H1 (cell line): ENCODE data around the gene AQP2. TPM values are rescaled to one million over a fixed set of nuclear protein-coding genes. Genes with fewer than 3 reads are reported as not detected.

Experiments used
- CTCF ChIA-PET: fragments of 300-600 bp; sonication (Branson Sonifier 250); formaldehyde crosslinking; loops from one replicate; lab custom pipeline; 2021; ENCODE audit not compliant: partially characterized antibody; lab: Charles Lee
- POLR2A ChIA-PET: fragments of 300-600 bp; sonication (Branson Sonifier 250); formaldehyde crosslinking; loops from one replicate; lab custom pipeline; 2021; ENCODE audit warnings: inconsistent platforms; ENCODE audit not compliant: partially characterized antibody; lab: Charles Lee
- DNase-seq, 2 experiments: peaks; one replicate each; pipeline versions ENCODE4 v3.0.0 to v3.0.0-alpha.2; 2010 to 2022; ENCODE audit warnings: low spot score in 2 of 2, low read depth in 1 of 2, mixed read lengths in 1 of 2
- FAIRE-seq: peaks from 2 replicates; lab custom pipeline; 2011; peaks lifted over from hg19 to GRCh38; lab: Jason Lieb, UNC
- H2AFZ ChIP-seq: 2 replicates; pipeline ENCODE4 v1.8.1; 2012; ENCODE audit warnings: low read length, inconsistent platforms
- H2AK5ac ChIP-seq: 2 replicates; pipeline ENCODE4 v1.6.1; 2013; ENCODE audit warnings: low read depth, low read length
- H2BK120ac ChIP-seq: replicated peaks from 2 replicates; pipeline ENCODE3; 2013; ENCODE audit warnings: low read depth, low read length, inconsistent platforms
- H2BK12ac ChIP-seq: 2 replicates; pipeline ENCODE4 v1.6.1; 2013; ENCODE audit warnings: low read depth, low read length
- H2BK15ac ChIP-seq: 2 replicates; pipeline ENCODE4 v1.6.1; 2013; ENCODE audit warnings: low read length
- H2BK20ac ChIP-seq: 2 replicates; pipeline ENCODE4 v1.6.1; 2013; ENCODE audit warnings: low read length
- H2BK5ac ChIP-seq: 2 replicates; pipeline ENCODE4 v1.6.1; 2013; ENCODE audit warnings: low read depth, low read length
- H3K14ac ChIP-seq: 2 replicates; pipeline ENCODE4 v1.6.1; 2013; ENCODE audit warnings: inconsistent platforms; ENCODE audit not compliant: insufficient read length
- H3K18ac ChIP-seq: 2 replicates; pipeline ENCODE4 v1.6.1; 2013; ENCODE audit warnings: low read length; ENCODE audit errors: extremely low read depth
- H3K23ac ChIP-seq: 2 replicates; pipeline ENCODE4 v1.6.1; 2013; ENCODE audit warnings: inconsistent platforms; ENCODE audit not compliant: insufficient read length
- H3K23me2 ChIP-seq: 2 replicates; pipeline ENCODE4 v1.6.1; 2013; ENCODE audit warnings: low read depth, low read length
- H3K27ac ChIP-seq: 2 replicates; pipeline ENCODE4 v1.6.1; 2011; ENCODE audit warnings: low read depth, low read length, inconsistent platforms
- H3K27me3 ChIP-seq, 4 experiments: replicated peaks in 1 of 4; 1 replicate in 1 of 4; 2 replicates in 3 of 4; pipeline versions ENCODE4 v1.6.1 to v1.8.1; 2011 to 2013; ENCODE audit warnings: low read length in 3 of 4, mild to moderate bottlenecking in 3 of 4, inconsistent platforms in 2 of 4, mixed read lengths in 2 of 4, moderate library complexity in 1 of 4; ENCODE audit not compliant: control insufficient read depth in 3 of 4, insufficient read depth in 3 of 4; ENCODE audit errors: extremely low read depth in 1 of 4
- H3K36me3 ChIP-seq, 4 experiments: 2 replicates each; pipeline versions ENCODE4 v1.6.1 to v1.8.1; 2011 to 2013; ENCODE audit warnings: mild to moderate bottlenecking in 4 of 4, low read length in 3 of 4, moderate library complexity in 2 of 4, control low read depth in 1 of 4, inconsistent platforms in 1 of 4; ENCODE audit not compliant: insufficient read depth in 4 of 4, control insufficient read depth in 2 of 4
- H3K4ac ChIP-seq: replicated peaks from 2 replicates; pipeline ENCODE3; 2013; ENCODE audit warnings: low read length, low read depth, mixed read lengths, inconsistent platforms; ENCODE audit not compliant: insufficient read length
- H3K4me1 ChIP-seq, 4 experiments: replicated peaks in 1 of 4; 1 replicate in 1 of 4; 2 replicates in 3 of 4; pipeline versions ENCODE4 v1.6.1 to v1.8.1; 2011 to 2013; ENCODE audit warnings: low read length in 3 of 4, inconsistent platforms in 2 of 4, mixed read lengths in 1 of 4; ENCODE audit not compliant: insufficient read depth in 4 of 4, control insufficient read depth in 3 of 4
- H3K4me2 ChIP-seq, 2 experiments: 2 replicates each; pipeline versions ENCODE4 v1.6.1 to v1.8.1; 2011 to 2013; ENCODE audit warnings: low read depth in 2 of 2, low read length in 2 of 2, control low read depth in 1 of 2, inconsistent platforms in 1 of 2, mild to moderate bottlenecking in 1 of 2; ENCODE audit not compliant: insufficient read depth in 1 of 2
- H3K4me3 ChIP-seq, 4 experiments: fragments of 200-600, 300-600 bp in 1 of 4; sonication (generic), shearing (Covaris generic), sonication (Bioruptor Twin) in 1 of 4; 2 replicates each; pipeline versions ENCODE4 v1.5.1 to v1.8.1; 2011 to 2016; ENCODE audit warnings: low read length in 4 of 4, low read depth in 3 of 4, control low read depth in 2 of 4, inconsistent platforms in 2 of 4, mild to moderate bottlenecking in 2 of 4, mixed read lengths in 1 of 4, moderate library complexity in 1 of 4; ENCODE audit not compliant: insufficient read depth in 2 of 4; ENCODE audit errors: extremely low read depth in 1 of 4
- H3K56ac ChIP-seq: replicated peaks from 2 replicates; pipeline ENCODE3; 2013; ENCODE audit warnings: low read depth, mild to moderate bottlenecking, mixed read lengths, low read length, inconsistent platforms; ENCODE audit not compliant: insufficient read length
- H3K79me1 ChIP-seq: 2 replicates; pipeline ENCODE4 v1.6.1; 2013; ENCODE audit warnings: low read depth, low read length, control low read depth
- H3K79me2 ChIP-seq, 2 experiments: 2 replicates each; pipeline versions ENCODE4 v1.6.1 to v1.8.1; 2012 to 2013; ENCODE audit warnings: low read length in 2 of 2, mild to moderate bottlenecking in 2 of 2, inconsistent platforms in 1 of 2; ENCODE audit not compliant: insufficient read depth in 2 of 2, control insufficient read depth in 1 of 2
- H3K9ac ChIP-seq, 4 experiments: replicated peaks in 1 of 4; 1 replicate in 1 of 4; 2 replicates in 3 of 4; pipeline versions ENCODE4 v1.6.1 to v1.8.1; 2011 to 2013; ENCODE audit warnings: low read depth in 3 of 4, low read length in 3 of 4, control low read depth in 2 of 4, mild to moderate bottlenecking in 2 of 4, moderate library complexity in 2 of 4, inconsistent platforms in 1 of 4; ENCODE audit errors: extremely low read depth in 1 of 4
- H3K9me3 ChIP-seq, 2 experiments: 2 replicates each; pipeline versions ENCODE4 v1.6.1 to v1.8.1; 2012 to 2013; ENCODE audit warnings: mild to moderate bottlenecking in 2 of 2, moderate library complexity in 2 of 2, control low read depth in 1 of 2, inconsistent platforms in 1 of 2, low read depth in 1 of 2, low read length in 1 of 2, mixed read lengths in 1 of 2; ENCODE audit not compliant: insufficient read depth in 2 of 2
- H4K20me1 ChIP-seq, 2 experiments: replicated peaks in 1 of 2; 2 replicates each; pipeline versions ENCODE3 to v1.8.1; 2011 to 2013; ENCODE audit warnings: inconsistent platforms in 2 of 2, low read length in 2 of 2, mild to moderate bottlenecking in 1 of 2; ENCODE audit not compliant: insufficient read depth in 2 of 2, control insufficient read depth in 1 of 2
- H4K5ac ChIP-seq: 2 replicates; pipeline ENCODE4 v1.6.1; 2013; ENCODE audit warnings: low read length, low read depth, mixed read lengths, inconsistent platforms; ENCODE audit not compliant: insufficient read length
- H4K8ac ChIP-seq: 2 replicates; pipeline ENCODE4 v1.8.0; 2013; ENCODE audit warnings: mild to moderate bottlenecking, moderate library complexity, low read length, inconsistent platforms; ENCODE audit not compliant: insufficient read depth; ENCODE audit errors: extremely low read depth
- H4K91ac ChIP-seq: replicated peaks from 2 replicates; pipeline ENCODE3; 2013; ENCODE audit warnings: low read length, mixed read lengths, inconsistent platforms; ENCODE audit not compliant: insufficient read length
- CREB1 ChIP-seq: IDR thresholded peaks from 2 replicates; pipeline ENCODE4 v1.6.1; 2012; ENCODE audit warnings: inconsistent platforms
- HDAC6 ChIP-seq: IDR thresholded peaks from one replicate; pipeline ENCODE4 v1.7.1; 2012; ENCODE audit warnings: low read depth, mild to moderate bottlenecking, inconsistent platforms, low read length, moderate library complexity
- JUN ChIP-seq: IDR thresholded peaks from 2 replicates; pipeline ENCODE4 v1.6.1; 2011; ENCODE audit warnings: low read depth, mild to moderate bottlenecking, improper control_type of control experiment, low read length
- KDM4A ChIP-seq: IDR thresholded peaks from one replicate; pipeline ENCODE4 v1.7.1; 2012; ENCODE audit warnings: low read depth, mild to moderate bottlenecking, moderate library complexity, low read length, inconsistent platforms; ENCODE audit not compliant: severe bottlenecking
- NANOG ChIP-seq: IDR thresholded peaks from 2 replicates; pipeline ENCODE4 v1.6.1; 2011; ENCODE audit warnings: low read length, low read depth, mild to moderate bottlenecking, inconsistent platforms; ENCODE audit not compliant: insufficient read depth, poor library complexity, severe bottlenecking
- POLR2A ChIP-seq, 2 experiments: IDR thresholded peaks; 1 replicate in 1 of 2; 2 replicates in 1 of 2; pipeline ENCODE4 v1.6.1; 2011; ENCODE audit warnings: low read depth in 2 of 2, low read length in 2 of 2, mild to moderate bottlenecking in 2 of 2; ENCODE audit errors: control extremely low read depth in 1 of 2
- POU5F1 ChIP-seq: IDR thresholded peaks from 2 replicates; pipeline ENCODE4 v1.6.1; 2011; ENCODE audit warnings: low read depth, mild to moderate bottlenecking, low read length, moderate library complexity
- RAD21 ChIP-seq, 2 experiments: IDR thresholded peaks in 1 of 2; conservative IDR thresholded peaks in 1 of 2; 2 replicates each; pipeline ENCODE4 v1.6.1; 2011; ENCODE audit warnings: low read depth in 2 of 2, low read length in 2 of 2, improper control_type of control experiment in 1 of 2, inconsistent platforms in 1 of 2, mild to moderate bottlenecking in 1 of 2, moderate library complexity in 1 of 2
- SAP30 ChIP-seq: fragments of 300-600 bp; sonication (generic); IDR thresholded peaks from 2 replicates; pipeline ENCODE4 v1.7.1; 2012; ENCODE audit warnings: low read length, moderate library complexity, mild to moderate bottlenecking, inconsistent platforms; ENCODE audit not compliant: insufficient read depth, insufficient replicate concordance
- SIRT6 ChIP-seq: IDR thresholded peaks from one replicate; pipeline ENCODE4 v1.7.1; 2012; ENCODE audit warnings: low read length, inconsistent platforms
- YY1 ChIP-seq: IDR thresholded peaks from 2 replicates; pipeline ENCODE4 v1.6.1; 2011; ENCODE audit warnings: low read depth, mild to moderate bottlenecking, low read length
- WGBS, 2 experiments: shearing (Covaris generic) in 1 of 2; methylation state at CpG; one replicate each; pipeline versions ENCODE4 v1.1.6 to v1.1.7; 2013 to 2015; ENCODE audit warnings: low lambda C conversion rate in 2 of 2, mixed read lengths in 2 of 2, inconsistent platforms in 1 of 2, low coverage in 1 of 2, missing lambda C conversion rate in 1 of 2; ENCODE audit not compliant: insufficient replicate concordance in 2 of 2, insufficient coverage in 1 of 2, insufficient read length in 1 of 2; ENCODE audit errors: extremely low coverage in 1 of 2, missing lambda C conversion rate in 1 of 2; 5-methylcytosine and 5-hydroxymethylcytosine counted together
- polyA plus RNA-seq, 7 experiments: library from polyadenylated mRNA; depleted of rRNA in 3 of 7; stranded (reverse) in 5 of 7; unstranded in 2 of 7; fragments of >200 nt in 5 of 7; fragments of 200-250 nt in 2 of 7; gene quantifications; 1 replicate in 5 of 7; 2 replicates in 1 of 7; 4 replicates in 1 of 7; pipeline versions ENCODE4 v1.2.1 to v1.2.3, GENCODE V29; 2011 to 2013; ENCODE audit warnings: missing spikeins in 2 of 7, mixed read lengths in 2 of 7
- total RNA-seq: library from RNA; stranded (reverse); fragmentation: NEBNext Ultra II Directional; extraction: Animal tissue kit (Norgen Biotek cat#: 25700); gene quantifications from 2 replicates; pipeline ENCODE4 v1.2.1, GENCODE V29; 2021
- TF ChIP-seq, protein P1 (sequence below), 3 experiments: IDR thresholded peaks; 1 replicate in 2 of 3; 2 replicates in 1 of 3; pipeline versions ENCODE4 v1.5.1 to v1.6.1; 2011; ENCODE audit warnings: low read length in 3 of 3, mild to moderate bottlenecking in 3 of 3, inconsistent platforms in 2 of 3, low read depth in 1 of 3, moderate library complexity in 1 of 3; ENCODE audit not compliant: insufficient read depth in 1 of 3; ENCODE audit errors: control extremely low read depth in 1 of 3

AQP2 gene
- total and polyA plus RNA-seq, 2 of the 8 experiments (the other 6 are each of a cell fraction or from before 2014, with no cell fraction given): not detected

DNA sequence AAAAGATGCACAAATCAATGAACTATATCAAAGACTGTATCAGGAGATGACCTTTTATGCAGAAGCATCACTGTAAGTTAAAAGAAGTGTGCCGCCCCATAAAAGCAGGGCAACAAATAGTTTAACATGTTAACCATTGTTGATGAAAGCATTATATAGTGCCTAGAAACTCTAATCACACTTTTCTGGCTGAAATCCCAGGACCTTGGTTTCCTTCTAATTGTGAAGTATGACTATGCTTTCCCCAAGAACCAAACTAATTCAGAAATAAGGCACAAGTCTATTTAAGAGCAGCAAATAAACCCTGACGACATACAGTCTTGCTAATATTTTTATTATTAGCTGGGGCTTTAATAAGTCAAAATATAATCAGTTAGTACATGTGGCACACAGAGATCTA, 53.1 kb downstream of the AQP2 start:
- Histone ChIP-seq H3K79me1 (no peaks in the 10 kb centered on the region), H3K27ac (no peak overlapping the region), H2AK5ac (no peak overlapping the region), H3K79me2 (no peaks in the 10 kb centered on the region), H3K14ac (no peak overlapping the region), H2BK5ac (no peak overlapping the region), H4K8ac (no peak overlapping the region), H3K9ac (no peak overlapping the region), H3K9me3 (no peaks in the 10 kb centered on the region), H4K20me1 (no peaks in the 10 kb centered on the region), H2BK120ac (no peak overlapping the region), H3K4me2 (no peak overlapping the region), H2BK15ac (no peak overlapping the region), H4K5ac (no peak overlapping the region), H3K27me3 (no peaks in the 10 kb centered on the region), H3K36me3 (peaks cover 10 to 52% (median 33%) of the 10 kb centered on the region in 4 experiments), H3K56ac (no peak overlapping the region), H2AFZ (no peak overlapping the region), H3K23ac (no peak overlapping the region), H3K23me2 (no peaks in the 10 kb centered on the region), H2BK20ac (no peak overlapping the region), H3K4me3 (no peak overlapping the region), H2BK12ac (no peak overlapping the region), H4K91ac (no peak overlapping the region), H3K4ac (no peak overlapping the region), H3K4me1 (no peaks in the 10 kb centered on the region), H3K18ac (no peak overlapping the region)
- DNase-seq (no peak), FAIRE-seq (no peak)
- WGBS, 2 experiments: 93% methylated on average over 2 of the region's 2 CpGs; no CpG with 5 or more reads in 1 of the 2 experiments
- POLR2A ChIA-PET: no interaction called here
- CTCF ChIA-PET: interaction anchor here (0.7 to 3.3 kb wide), 6 partner anchors 11 to 102 kb away, joined by 3 to 18 read pairs (median 4); no protein-coding TSS in a partner anchor
- no peak for TF ChIP-seq SIRT6
- no peak for TF ChIP-seq SAP30
- TF ChIP-seq HDAC6: no peak
- no peak for TF ChIP-seq KDM4A
- no peak for TF ChIP-seq CREB1
- no peak for TF ChIP-seq YY1
- TF ChIP-seq RAD21 (IDR thresholded peaks at IDR 0.05 in 1 of 2, conservative IDR thresholded peaks at IDR 0.05 in 1 of 2; ENCODE audit: low read depth in 2 of 2, low read length in 2 of 2): no peak
- TF ChIP-seq POU5F1: no peak
- TF ChIP-seq NANOG: no peak
- no peak for TF ChIP-seq POLR2A (IDR thresholded peaks at IDR 0.05; ENCODE audit: control extremely low read depth in 1 of 2, low read depth in 2 of 2, low read length in 2 of 2)
- no peak for TF ChIP-seq JUN
- TF ChIP-seq, protein P1, sequence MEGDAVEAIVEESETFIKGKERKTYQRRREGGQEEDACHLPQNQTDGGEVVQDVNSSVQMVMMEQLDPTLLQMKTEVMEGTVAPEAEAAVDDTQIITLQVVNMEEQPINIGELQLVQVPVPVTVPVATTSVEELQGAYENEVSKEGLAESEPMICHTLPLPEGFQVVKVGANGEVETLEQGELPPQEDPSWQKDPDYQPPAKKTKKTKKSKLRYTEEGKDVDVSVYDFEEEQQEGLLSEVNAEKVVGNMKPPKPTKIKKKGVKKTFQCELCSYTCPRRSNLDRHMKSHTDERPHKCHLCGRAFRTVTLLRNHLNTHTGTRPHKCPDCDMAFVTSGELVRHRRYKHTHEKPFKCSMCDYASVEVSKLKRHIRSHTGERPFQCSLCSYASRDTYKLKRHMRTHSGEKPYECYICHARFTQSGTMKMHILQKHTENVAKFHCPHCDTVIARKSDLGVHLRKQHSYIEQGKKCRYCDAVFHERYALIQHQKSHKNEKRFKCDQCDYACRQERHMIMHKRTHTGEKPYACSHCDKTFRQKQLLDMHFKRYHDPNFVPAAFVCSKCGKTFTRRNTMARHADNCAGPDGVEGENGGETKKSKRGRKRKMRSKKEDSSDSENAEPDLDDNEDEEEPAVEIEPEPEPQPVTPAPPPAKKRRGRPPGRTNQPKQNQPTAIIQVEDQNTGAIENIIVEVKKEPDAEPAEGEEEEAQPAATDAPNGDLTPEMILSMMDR (IDR thresholded peaks at IDR 0.05; ENCODE audit: control extremely low read depth in 1 of 3, insufficient read depth in 1 of 3, low read depth in 1 of 3, low read length in 3 of 3): no peak
